Activated CD8-positive, alpha-beta memory T cell treated with anti-CD3 and anti-CD28 coated beads for 1 hour (primary cell): ENCODE data around the gene NFYC.
"Not testable (repeated sequence)": the region's sequence is repeated elsewhere in the genome, so short reads cannot be mapped to it uniquely, and the experiment has no call there.

Experiments
- DNase-seq, 2 donors: peaks; one replicate each; pipeline ENCODE4 v3.0.0-alpha.2; 2020; ENCODE audit warnings: low read depth in 1 of 2; ENCODE audit errors: extremely low read depth in 1 of 2

NFYC gene

GRCh38 chr1:40704817-40705733 is 13.6 kb downstream of the NFYC start:
- DNase-seq, result no peak

GRCh38 chr1:40706626-40707025 is 15.1 kb downstream of the NFYC start:
- DNase-seq, result no peak

- no peak for DNase-seq
Measured at GRCh38 chr1:40708750-40709099, 17.2 kb downstream of the NFYC start.

- peak; percentile 45 to 52 for DNase-seq
Measured at GRCh38 chr1:40709100-40709801, 17.7 kb downstream of the NFYC start.

- DNase-seq, result no peak
Measured at GRCh38 chr1:40709802-40710278, 18.3 kb downstream of the NFYC start.

- DNase-seq, result no peak
Measured at GRCh38 chr1:40710581-40711315, 19.2 kb downstream of the NFYC start.

GRCh38 chr1:40711465-40712404 is 20.2 kb downstream of the NFYC start:
- no peak for DNase-seq

- DNase-seq, result no peak
Measured at GRCh38 chr1:40712405-40712944, 21.0 kb downstream of the NFYC start.

GRCh38 chr1:40712997-40713396 is 21.5 kb downstream of the NFYC start:
- no peak for DNase-seq

- no peak for DNase-seq
Measured at GRCh38 chr1:40715491-40716059, 24.1 kb downstream of the NFYC start.

- no peak for DNase-seq
Measured at GRCh38 chr1:40717065-40717464, 25.6 kb downstream of the NFYC start.

GRCh38 chr1:40717955-40718354 is 26.5 kb downstream of the NFYC start:
- DNase-seq, result no peak

- no peak for DNase-seq
Measured at GRCh38 chr1:40720493-40720892, 29.0 kb downstream of the NFYC start.

GRCh38 chr1:40722622-40723021 is 31.1 kb downstream of the NFYC start:
- no peak for DNase-seq

GRCh38 chr1:40723196-40723955 is 31.9 kb downstream of the NFYC start:
- DNase-seq, result no peak

- DNase-seq, result not testable (repeated sequence)
Measured at GRCh38 chr1:40727662-40728061, 36.2 kb downstream of the NFYC start.

GRCh38 chr1:40729316-40729862 is 37.9 kb downstream of the NFYC start:
- not testable (repeated sequence) for DNase-seq

GRCh38 chr1:40732756-40733301 is 41.3 kb downstream of the NFYC start:
- no peak for DNase-seq
